ENCODE results near the gene DTNB.
"Not testable (repeated sequence)": the region's sequence is repeated elsewhere in the genome, so short reads cannot be mapped to it uniquely, and the experiment has no call there.

Gene DTNB

DNA sequence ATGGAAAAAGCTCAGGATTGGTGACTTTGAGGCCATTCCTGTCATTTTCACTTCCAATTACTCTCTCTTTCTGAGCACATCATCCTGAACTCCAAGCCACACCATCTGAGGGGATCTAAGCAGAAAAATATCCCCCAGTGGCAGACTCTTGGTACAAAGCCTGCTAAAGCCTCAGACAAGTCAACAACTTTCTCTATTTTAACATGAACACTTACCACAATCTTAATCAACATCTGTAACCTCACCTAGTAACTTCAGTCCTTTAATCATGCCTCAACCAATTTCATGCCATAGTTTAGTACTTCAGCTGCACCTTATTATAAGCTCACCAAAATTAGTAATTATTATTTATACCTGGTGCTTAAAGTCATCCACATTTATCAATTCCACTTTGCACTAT, 128.9 kb downstream of the DTNB start:
- no peak for DNase-seq (ENCODE audit: low spot score)

DNA sequence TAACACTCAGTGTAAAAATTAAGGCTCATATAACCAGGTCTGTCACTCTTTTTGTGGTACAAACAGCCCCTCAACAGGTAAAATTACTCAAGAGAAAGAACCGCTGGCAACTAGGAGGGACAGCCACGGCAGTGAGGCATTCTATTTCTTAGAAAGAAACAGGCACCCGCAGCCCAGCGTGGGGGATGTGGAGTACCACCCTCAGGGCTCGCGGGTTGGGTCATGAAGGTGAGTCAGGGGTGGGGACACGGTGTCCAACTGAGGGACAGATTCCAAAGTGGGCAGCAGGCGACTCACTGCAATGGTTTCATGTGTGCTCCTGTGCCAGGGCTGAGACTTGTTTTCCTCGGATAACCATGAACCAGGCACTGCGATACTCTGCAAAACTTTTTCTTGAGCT, 129.4 kb downstream of the DTNB start:
- no peak for DNase-seq (ENCODE audit: low spot score)

DNA sequence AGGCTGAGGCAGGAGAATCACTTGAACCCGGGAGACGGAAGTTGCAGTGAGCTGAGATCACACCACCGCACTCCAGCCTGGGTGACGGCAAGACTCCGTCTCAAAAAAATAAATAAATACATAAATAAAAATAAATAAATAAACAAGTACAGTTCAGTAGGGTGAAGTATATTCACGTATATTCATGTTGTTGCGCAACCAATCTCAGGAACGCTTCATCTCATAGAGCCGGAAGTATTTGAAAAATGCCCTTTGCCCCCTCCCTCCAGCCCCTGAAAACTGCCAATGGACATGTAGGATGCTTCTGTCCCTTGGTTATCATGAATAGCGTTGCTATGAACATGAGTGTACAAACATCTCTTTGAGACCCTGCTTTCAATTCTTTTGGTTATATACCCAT, 132.0 kb downstream of the DTNB start:
- no peak for DNase-seq (ENCODE audit: low spot score)

DNA sequence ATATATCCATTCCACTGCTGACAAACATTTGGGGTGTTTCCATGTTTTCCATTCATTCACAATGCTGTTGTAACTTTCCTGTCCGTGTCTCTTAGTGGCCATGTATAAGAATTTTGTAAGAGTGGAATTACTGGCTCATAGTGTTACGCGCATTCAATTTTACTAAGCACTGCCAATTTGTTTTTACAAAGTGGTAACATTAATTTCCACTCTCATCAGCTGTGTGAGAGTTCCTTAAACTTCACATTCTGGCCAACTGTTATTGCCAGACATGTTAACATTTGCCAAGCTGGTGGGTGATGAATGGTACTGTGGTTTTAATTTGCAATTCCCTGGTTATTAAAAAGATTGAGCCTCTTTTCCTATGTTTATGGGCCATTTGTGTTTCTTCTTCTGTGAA, 134.2 kb downstream of the DTNB start:
- no peak for DNase-seq (ENCODE audit: low spot score)

DNA sequence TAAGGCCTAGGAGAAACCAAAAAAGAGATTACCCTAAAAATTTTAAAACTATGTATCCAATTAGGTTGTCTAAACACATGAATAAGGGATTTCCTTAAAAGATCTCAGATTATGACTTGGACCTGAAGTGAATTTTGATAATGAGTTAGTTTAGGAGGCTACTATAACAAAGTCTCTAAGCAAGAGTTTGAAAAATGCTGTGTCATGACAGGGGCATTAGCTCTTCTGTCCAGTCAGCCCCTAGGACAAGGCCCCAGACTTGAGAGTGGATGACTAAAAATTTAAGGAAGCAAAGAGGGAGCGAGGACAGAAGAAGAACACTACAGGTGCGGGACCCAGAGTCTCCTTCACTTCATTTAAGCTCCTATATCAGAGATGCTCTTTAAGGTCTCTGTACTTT, 135.9 kb downstream of the DTNB start:
- DNase-seq (ENCODE audit: low spot score) = no peak

DNA sequence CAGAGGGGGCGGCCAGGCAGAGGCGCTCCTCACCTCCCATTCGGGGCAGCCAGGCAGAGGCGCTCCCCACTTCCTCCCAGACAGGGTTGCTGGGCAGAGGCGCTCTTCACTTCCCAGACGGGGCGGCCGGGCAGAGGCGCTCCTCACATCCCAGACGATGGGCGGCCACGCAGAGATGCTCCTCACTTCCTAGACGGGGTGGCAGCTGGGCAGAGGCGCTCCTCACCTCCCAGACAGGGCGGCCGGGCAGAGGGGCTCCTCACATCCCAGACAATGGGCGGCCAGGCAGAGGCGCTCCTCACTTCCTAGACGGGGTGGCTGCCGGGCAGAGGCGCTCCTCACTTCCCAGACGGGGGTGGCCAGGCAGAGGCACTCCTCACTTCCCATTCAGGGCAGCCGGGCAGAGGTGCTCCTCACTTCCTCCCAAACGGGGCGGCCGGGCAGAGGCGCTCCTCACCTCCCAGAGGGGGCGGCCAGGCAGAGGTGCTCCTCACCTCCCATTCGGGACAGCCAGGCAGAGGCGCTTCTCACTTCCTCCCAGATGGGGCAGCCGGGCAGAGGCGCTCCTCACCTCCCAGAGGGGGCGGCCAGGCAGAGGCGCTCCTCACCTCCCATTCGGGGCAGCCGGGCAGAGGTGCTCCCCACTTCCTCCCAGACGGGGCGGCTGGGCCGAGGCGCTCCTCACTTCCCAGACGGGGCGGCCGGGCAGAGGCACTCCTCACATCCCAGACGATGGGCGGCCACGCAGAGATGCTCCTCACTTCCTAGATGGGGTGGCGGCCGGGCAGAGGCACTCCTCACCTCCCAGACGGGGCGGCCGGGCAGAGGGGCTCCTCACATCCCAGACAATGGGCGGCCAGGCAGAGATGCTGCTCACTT, 137.7 kb downstream of the DTNB start:
- DNase-seq (ENCODE audit: low spot score) = not testable (repeated sequence)

DNA sequence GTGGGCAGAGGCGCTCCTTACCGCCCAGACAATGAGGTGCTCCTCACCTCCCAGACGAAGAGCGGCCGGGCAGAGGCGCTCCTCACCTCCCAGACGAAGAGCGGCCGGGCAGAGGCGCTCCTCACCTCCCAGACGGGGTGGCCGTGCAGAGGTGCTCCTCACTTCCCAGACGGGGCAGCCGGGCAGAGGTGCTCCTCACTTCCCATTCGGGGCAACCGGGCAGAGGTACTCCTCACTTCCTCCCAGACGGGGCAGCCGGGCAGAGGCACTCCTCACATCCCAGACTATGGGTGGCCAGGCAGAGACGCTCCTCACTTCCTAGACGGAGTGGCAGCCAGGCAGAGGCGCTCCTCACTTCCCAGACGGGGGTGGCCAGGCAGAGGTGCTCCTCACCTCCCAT, 138.4 kb downstream of the DTNB start:
- DNase-seq (ENCODE audit: low spot score) = not testable (repeated sequence)

DNA sequence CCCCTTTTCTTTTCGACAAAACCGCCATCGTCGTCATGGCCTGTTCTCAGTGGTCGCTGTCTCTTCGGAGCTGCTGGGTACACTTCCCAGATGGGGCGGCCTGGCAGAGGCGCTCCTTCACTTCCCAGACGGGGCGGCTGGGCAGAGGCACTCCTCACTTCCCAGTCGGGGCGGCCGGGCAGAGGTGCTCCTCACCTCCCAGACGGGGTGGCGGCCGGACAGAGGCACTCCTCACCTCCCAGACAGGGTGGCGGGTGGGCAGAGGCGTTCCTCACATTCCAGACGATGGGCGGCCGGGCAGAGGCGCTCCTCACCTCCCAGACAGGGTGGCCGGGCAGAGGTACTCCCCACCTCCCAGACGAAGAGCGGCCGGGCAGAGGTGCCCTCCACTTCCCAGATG, 138.9 kb downstream of the DTNB start:
- DNase-seq (ENCODE audit: low spot score) = no peak

DNA sequence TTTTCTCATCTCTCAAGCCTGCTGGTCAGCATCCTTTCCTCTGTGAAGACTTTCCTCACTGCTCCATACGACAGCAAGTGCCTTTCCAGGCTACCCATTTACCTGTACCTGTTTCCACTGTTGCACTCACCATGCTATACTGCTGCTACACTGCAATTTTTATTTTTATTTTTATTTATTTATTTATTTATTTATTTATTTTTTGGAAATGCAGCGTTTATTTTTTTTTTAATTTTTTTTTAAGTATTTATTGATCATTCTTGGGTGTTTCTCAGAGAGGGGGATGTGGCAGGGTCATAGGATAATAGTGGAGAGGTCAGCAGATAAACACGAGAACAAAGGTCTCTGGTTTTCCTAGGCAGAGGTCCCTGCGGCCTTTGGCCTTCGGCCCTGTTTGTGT, 139.6 kb downstream of the DTNB start:
- not testable (repeated sequence) for DNase-seq (ENCODE audit: low spot score)

DNA sequence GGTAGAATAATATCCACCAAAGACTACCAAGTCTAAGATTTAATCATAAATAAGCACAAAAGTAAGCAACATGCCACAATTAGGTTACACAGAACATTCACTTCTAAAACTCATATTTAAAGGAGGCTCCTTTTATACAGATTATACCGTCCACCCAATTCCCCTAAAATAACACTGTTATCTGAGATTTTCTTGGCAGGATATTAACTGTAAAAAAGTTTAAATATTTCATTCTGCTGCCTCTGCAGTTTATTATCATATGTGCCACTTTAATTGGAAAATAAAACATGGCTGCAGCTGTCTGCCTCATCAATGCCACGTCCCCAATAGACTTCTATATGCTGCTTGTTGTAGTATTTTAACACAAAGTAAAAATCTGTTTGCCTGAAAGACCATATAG, 140.9 kb downstream of the DTNB start:
- DNase-seq (ENCODE audit: low spot score) = no peak

DNA sequence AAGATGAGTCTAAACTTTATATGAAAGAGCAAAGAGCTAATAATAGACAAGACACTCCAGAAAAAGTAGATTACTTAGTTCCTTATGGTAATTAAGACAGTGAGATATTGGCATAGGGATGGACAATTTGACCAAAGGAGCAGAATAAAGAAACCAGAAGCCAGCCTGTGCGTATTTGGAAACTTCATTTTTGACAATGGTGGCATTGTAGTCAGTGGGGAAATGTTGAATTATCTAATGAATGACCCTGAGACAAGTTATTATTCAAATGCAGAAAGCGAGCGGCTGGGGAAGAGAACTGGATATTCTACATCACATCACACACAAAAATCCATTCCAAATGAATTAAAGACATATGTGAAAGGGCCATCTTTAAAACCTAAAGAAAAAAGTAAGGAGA, 144.3 kb downstream of the DTNB start:
- DNase-seq (ENCODE audit: low spot score) = peak; percentile 64

DNA sequence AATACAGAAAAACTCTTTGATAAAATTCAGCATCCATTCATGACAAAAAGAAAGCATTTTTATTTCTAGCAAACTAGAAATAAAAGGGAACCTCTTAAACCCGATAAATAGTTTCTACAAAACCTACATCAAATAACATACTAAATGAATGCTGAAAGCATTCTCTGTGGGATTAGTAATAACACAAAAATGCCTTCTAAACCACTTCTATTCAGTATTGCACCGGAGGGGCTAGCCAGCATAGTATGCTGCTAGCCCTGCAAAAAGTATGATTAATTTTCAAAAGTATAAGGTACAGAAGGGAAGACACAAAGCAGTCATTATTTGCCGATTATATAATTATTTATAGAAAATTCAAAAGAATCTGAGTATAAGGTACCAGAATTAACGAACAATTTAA, 145.2 kb downstream of the DTNB start:
- DNase-seq (ENCODE audit: low spot score) = no peak

DNA sequence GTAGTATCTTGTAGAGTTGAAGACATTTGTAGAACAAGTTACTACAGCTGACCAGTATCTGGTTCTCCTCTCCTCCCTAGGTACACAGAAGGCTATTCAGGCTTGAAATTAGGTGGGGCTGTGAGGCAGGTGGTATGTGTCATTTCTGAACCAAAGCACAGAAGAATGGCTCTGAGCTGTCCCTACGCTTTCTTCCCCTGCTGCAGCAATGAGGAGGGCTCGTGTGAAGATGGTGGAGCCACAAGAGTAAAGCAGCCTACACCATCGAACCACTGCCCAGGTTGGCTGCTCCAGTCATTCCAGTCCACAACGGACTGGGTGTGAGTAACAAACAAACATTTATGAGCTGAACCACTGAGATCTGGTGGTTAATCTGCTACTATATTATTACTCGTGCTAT, 148.9 kb downstream of the DTNB start:
- no peak for DNase-seq (ENCODE audit: low spot score)

DNA sequence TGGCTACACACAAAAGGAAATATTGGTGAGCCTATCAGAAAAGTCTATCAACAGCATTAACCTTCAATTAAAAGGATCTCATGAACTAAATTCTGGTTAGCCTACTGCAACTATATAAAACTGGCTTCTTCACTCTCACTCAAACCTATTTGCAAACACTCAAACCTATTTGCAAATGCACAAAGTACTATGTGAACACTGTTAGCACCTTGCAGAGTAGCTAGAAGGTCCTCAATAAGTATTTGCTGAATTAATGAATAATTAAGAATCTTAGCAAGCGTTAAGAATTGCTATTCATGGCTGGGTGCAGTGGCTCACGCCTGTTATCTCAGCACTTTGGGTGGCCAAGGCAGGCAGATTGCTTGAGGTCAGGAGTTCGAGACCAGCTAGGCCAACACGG, 150.3 kb downstream of the DTNB start:
- DNase-seq (ENCODE audit: low spot score) = no peak

DNA sequence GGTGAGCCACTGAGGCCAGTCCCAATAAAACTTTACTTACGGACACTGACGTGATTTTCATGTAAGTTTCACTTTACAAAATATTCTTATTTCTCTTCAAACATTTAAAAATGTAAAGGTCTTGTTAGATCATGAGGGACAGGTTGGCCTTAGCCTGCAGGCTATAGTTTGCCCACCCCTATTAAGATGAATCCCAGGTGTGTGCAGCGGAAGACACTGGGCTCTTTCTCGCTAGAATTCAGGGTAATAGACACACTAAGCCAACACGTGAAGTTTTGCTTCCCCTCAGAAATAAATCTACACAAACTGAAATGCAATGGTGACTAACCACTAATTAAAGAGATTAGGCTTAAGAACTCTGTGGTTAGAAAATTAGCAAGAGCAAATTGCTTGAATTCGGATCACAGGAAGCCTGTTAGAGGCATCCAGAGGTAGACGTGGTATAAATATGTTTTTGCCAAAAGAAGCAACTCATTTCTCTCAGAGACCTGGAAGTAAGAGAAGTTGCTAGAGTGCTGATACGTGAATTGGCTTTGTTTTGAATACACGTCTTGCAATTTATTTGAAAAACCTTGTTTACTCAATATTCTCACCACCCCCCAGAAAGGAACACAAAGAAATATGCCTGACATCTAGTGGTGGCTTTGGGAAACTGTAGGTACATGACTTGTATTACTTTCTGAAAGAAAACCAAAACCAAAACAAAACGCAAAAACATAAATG, 151.6 kb downstream of the DTNB start:
- DNase-seq (ENCODE audit: low spot score) = peak; percentile 63

DNA sequence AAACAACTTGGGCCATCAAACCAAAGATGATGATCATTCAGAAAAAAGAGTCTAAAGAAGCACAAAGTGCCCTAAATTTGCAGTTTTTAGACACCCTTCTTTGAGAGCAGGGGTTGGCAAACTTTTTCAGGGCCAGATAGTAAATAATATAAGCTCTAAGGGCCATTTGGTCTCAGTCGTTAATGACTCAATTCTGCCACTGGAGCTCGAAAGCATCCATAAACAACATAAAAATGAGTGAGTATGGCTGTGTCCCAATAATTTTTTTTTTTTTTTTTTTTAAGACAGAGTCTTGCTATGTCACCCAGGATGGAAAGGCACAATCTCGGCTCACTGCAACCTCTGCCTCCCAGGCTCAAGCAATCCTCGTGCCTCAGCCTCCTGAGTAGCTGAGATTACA, 152.3 kb downstream of the DTNB start:
- no peak for DNase-seq (ENCODE audit: low spot score)

DNA sequence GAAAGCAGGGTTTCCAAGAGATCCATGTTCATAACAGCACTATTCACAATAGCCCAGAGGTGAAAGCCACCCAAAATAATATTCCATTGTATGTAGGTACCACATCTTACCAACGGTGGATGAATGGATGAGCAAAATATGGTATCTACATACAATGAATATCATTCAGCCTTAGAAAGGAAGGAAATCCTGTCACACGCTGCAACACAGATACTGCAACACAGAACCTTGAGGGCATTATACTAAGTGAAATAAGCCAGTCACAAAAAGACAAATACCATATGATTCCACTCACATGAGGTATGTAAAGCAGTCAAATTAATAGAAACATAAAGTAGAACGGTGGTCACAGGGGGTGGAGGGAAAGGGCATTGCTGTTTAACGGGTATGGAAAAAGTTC, 155.7 kb downstream of the DTNB start:
- DNase-seq (ENCODE audit: low spot score) = no peak

DNA sequence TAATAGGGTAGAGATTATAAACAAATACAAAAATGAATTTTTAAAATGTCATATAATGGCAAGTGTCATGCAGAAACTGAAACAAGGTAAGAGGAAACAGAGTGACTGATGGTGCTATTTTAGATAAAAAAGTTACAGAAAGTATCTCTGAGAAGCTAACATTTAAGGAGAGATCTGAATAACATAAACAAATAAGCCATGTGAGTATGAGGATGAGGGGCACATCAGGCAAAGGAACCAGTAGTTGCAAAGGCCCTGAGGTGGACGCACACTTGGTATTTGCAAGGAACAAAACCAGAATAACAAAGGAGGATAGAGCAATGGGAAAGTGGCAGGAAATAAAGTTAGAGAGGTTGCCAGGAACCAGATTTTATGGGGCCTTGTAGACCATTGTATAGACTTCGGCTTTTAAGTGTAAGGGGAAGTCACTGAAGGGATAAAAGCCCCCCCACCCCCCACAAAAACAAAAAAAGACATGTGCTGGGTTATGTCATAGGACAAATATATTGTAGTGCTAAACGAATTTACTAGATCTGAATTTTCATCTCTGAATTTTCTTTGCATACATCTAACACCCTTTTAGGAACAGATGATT, 159.2 kb downstream of the DTNB start:
- DNase-seq (ENCODE audit: low spot score) = no peak

DNA sequence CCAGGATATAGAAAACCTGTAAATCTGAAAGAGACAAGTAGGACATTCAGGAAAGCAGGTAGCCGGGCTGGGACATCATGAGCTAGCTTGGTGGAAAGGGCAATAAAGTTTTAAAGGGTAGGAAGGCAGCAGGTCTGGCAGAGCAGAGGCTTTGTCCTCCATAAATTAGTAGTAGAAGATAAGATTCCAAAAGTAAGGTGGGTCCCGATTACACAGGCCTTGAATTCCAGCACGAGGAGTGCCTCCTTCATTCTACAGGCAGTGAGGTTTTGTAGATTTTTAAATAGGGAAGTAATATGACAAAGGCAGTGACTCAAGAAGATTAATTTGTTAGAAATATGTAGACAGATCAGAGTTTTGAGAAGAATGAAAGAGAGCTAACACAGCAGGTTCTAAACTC, 160.7 kb downstream of the DTNB start:
- no peak for DNase-seq (ENCODE audit: low spot score)

DNA sequence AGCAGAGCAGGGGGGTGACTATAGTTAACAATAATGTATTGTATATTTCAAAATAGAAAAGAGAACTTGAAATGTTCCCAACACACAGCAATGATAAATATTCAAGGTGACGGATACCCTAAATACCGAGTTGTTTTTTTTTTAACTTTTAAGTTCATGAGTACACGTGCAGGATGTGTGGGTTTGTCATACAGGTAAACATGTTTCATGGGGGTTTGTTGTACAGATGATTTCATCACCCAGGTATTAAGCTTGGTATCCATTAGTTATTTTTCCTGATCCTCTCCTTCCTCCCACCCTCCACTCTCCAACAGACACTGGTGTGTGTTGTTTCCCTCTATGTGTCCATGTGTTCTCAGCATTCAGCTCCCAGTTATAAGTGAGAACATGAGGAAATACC, 167.2 kb downstream of the DTNB start:
- DNase-seq (ENCODE audit: low spot score) = no peak

DNA sequence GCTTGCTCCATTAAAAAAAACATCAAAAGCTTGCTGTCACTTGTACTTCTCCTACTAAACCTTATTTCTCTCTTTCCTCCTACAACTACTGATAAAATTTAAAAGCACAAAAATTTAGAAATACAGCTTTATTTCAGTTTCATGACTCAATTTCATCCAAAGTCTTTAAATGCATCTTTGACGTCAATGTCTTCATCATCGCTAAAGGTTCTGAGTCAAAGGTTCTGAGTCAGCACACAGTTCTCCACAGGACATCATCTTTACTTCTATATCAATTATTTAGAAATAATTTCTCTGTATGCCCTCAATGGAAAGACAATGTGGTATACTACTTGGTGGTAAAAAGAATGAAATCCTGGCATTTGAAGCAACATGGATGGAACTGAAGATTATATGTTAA, 167.8 kb downstream of the DTNB start:
- DNase-seq (ENCODE audit: low spot score) = no peak

DNA sequence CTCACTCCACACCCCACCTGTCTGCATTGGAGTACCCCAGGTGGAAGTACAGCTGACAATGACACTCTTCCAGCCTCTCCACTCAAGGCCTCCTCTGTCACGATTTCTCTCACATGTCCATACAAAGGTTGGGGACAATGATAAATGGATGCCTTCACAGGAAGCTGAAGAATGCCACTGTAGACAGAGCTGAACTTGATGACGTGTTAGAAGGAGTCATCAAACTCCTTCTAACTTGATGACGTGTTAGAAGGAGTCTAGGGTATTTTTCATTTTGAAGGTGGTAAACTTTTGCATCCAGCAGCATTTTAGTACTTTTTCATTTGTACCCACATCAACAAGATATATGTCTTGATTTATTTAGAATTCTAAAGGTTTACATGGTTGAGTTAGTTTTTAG, 168.2 kb downstream of the DTNB start:
- DNase-seq (ENCODE audit: low spot score) = no peak

DNA sequence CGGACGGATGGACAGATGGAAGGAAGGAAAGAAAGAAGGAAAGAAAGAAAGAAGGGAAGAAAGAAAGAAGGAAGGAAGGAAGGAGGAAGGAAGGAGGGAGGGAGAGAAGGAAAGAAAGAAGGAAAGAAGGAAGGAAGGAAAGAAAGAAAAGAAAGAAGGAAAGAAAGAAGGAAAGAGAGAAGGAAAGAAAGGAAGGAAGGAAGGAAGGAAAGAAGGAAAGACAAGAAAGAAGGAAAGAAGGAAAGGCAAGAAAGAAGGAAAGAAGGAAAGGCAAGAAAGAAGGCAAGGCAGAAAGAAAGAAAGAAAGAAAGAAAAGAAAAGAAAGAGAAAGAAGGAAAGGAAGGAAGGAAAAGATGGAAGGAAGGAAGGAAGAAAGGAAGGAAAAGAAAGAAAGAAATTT, 169.1 kb downstream of the DTNB start:
- no peak for DNase-seq (ENCODE audit: low spot score)
